Liver (tissue), 9 donors: Measurements from ENCODE around the gene CENPO. TPM values are rescaled to one million over a fixed set of nuclear protein-coding genes. Genes with fewer than 3 reads are reported as not detected.

ENCODE experiments used
- DNase-seq: peaks from one replicate; pipeline ENCODE4 v3.0.0-alpha.2; 2017; ENCODE audit warnings: low spot score
- H3K27ac ChIP-seq, 2 donors: one replicate each; pipeline ENCODE4 v1.7.0; 2013; ENCODE audit warnings: inconsistent platforms in 2 of 2, low read length in 2 of 2, control low read depth in 1 of 2, low read depth in 1 of 2, mild to moderate bottlenecking in 1 of 2
- H3K27me3 ChIP-seq, 4 donors: one replicate each; pipeline versions ENCODE4 v1.6.1 to v1.7.0; 2013; ENCODE audit warnings: low read length in 3 of 4, inconsistent platforms in 1 of 4, mild to moderate bottlenecking in 1 of 4, moderate library complexity in 1 of 4; ENCODE audit not compliant: control insufficient read depth in 4 of 4, insufficient read depth in 4 of 4
- H3K36me3 ChIP-seq, 4 donors: one replicate each; pipeline versions ENCODE4 v1.6.1 to v1.7.0; 2013; ENCODE audit warnings: low read length in 3 of 4, mild to moderate bottlenecking in 3 of 4, low read depth in 1 of 4, moderate library complexity in 1 of 4; ENCODE audit not compliant: control insufficient read depth in 4 of 4, insufficient read depth in 3 of 4
- H3K4me1 ChIP-seq, 4 donors: one replicate each; pipeline versions ENCODE4 v1.6.1 to v1.7.0; 2013; ENCODE audit warnings: low read length in 3 of 4, mild to moderate bottlenecking in 3 of 4, moderate library complexity in 1 of 4; ENCODE audit not compliant: control insufficient read depth in 4 of 4, insufficient read depth in 4 of 4
- H3K4me3 ChIP-seq, 3 donors: one replicate each; pipeline versions ENCODE4 v1.6.1 to v1.7.0; 2013; ENCODE audit warnings: low read length in 3 of 3, control low read depth in 1 of 3, low read depth in 1 of 3, mild to moderate bottlenecking in 1 of 3
- H3K9ac ChIP-seq, 2 donors: one replicate each; pipeline ENCODE4 v1.7.0; 2013; ENCODE audit warnings: low read length in 2 of 2, mild to moderate bottlenecking in 2 of 2, moderate library complexity in 2 of 2, control low read depth in 1 of 2, low read depth in 1 of 2
- H3K9me3 ChIP-seq, 4 donors: one replicate each; pipeline versions ENCODE4 v1.6.1 to v1.7.0; 2013; ENCODE audit warnings: low read length in 3 of 4; ENCODE audit not compliant: control insufficient read depth in 4 of 4
- CTCF ChIP-seq: fragments of 150-350 bp; IDR thresholded peaks from 2 replicates; pipeline ENCODE4 v1.5.1; 2017; ENCODE audit warnings: improper control_type of control experiment, low read depth, low read length; ENCODE audit not compliant: missing input control
- EGR1 ChIP-seq, 2 donors: IDR thresholded peaks; 2 replicates each; pipeline ENCODE4 v1.6.1; 2016 to 2018; ENCODE audit warnings: antibody characterized with exemption in 2 of 2, low read depth in 2 of 2
- FOXA1 ChIP-seq: IDR thresholded peaks from 2 replicates; pipeline ENCODE4 v1.6.1; 2016; ENCODE audit warnings: antibody characterized with exemption
- FOXA2 ChIP-seq: IDR thresholded peaks from 2 replicates; pipeline ENCODE4 v1.6.1; 2016; ENCODE audit warnings: antibody characterized with exemption
- GABPA ChIP-seq, 2 donors: IDR thresholded peaks in 1 of 2; conservative IDR thresholded peaks in 1 of 2; 2 replicates each; pipeline ENCODE4 v1.6.1; 2016; ENCODE audit warnings: antibody characterized with exemption in 2 of 2, mild to moderate bottlenecking in 1 of 2, moderate library complexity in 1 of 2
- HNF4A ChIP-seq, 2 donors: conservative IDR thresholded peaks; 2 replicates each; pipeline ENCODE4 v1.6.1; 2016; ENCODE audit warnings: antibody characterized with exemption in 2 of 2, mild to moderate bottlenecking in 2 of 2
- HNF4G ChIP-seq: IDR thresholded peaks from 2 replicates; pipeline ENCODE4 v1.6.1; 2016; ENCODE audit warnings: antibody characterized with exemption
- JUND ChIP-seq, 2 donors: IDR thresholded peaks; 2 replicates each; pipeline ENCODE4 v1.6.1; 2016; ENCODE audit warnings: antibody characterized with exemption in 2 of 2
- MAX ChIP-seq: IDR thresholded peaks from 2 replicates; pipeline ENCODE4 v1.6.1; 2016; ENCODE audit warnings: antibody characterized with exemption
- NR2F2 ChIP-seq: IDR thresholded peaks from 2 replicates; pipeline ENCODE4 v1.6.1; 2016; ENCODE audit warnings: antibody characterized with exemption
- RAD21 ChIP-seq, 2 donors: IDR thresholded peaks; 2 replicates each; pipeline ENCODE4 v1.6.1; 2016; ENCODE audit warnings: antibody characterized with exemption in 2 of 2, mild to moderate bottlenecking in 2 of 2
- REST ChIP-seq: IDR thresholded peaks from 2 replicates; pipeline ENCODE4 v1.6.1; 2016; ENCODE audit warnings: antibody characterized with exemption, mild to moderate bottlenecking
- RXRA ChIP-seq, 2 donors: IDR thresholded peaks; 2 replicates each; pipeline ENCODE4 v1.6.1; 2017 to 2018; ENCODE audit warnings: antibody characterized with exemption in 2 of 2, mild to moderate bottlenecking in 1 of 2
- SP1 ChIP-seq: IDR thresholded peaks from 2 replicates; pipeline ENCODE4 v1.6.1; 2018; ENCODE audit warnings: antibody characterized with exemption, mild to moderate bottlenecking
- TAF1 ChIP-seq: conservative IDR thresholded peaks from 2 replicates; pipeline ENCODE4 v1.6.1; 2016; ENCODE audit warnings: antibody characterized with exemption, mild to moderate bottlenecking
- YY1 ChIP-seq: IDR thresholded peaks from 2 replicates; pipeline ENCODE4 v1.6.1; 2016; ENCODE audit warnings: antibody characterized with exemption, mild to moderate bottlenecking
- ZBTB33 ChIP-seq: IDR thresholded peaks from 2 replicates; pipeline ENCODE4 v1.6.1; 2016; ENCODE audit warnings: antibody characterized with exemption
- WGBS: extraction: QIAGEN DNeasy Blood & Tissue Kit; methylation state at CpG from one replicate; pipeline ENCODE4 v1.1.7; 2013; 5-methylcytosine and 5-hydroxymethylcytosine counted together
- polyA plus RNA-seq, 2 donors: library from polyadenylated mRNA; stranded (reverse) in 1 of 2; unstranded in 1 of 2; fragments of 200-250 nt in 1 of 2; fragments of >200 nt in 1 of 2; fragmentation: Nextera tagmentation in 1 of 2; extraction: Ambion mirVana in 1 of 2; gene quantifications; one replicate each; pipeline versions ENCODE4 v1.2.1 to v1.2.3, GENCODE V29; 2013 to 2015
- total RNA-seq, 2 donors: library from RNA; depleted of rRNA; stranded (reverse); fragments of >200 nt; gene quantifications; one replicate each; pipeline ENCODE4 v1.2.3, GENCODE V29; 2014
- donor health status: healthy.
- donor health status: healthy.
- donor health status: healthy.
- donor health status: healthy.
- donor health status: healthy.

Gene CENPO
- total and polyA plus RNA-seq, 4 donors: 2.2 to 17.8 (median 3.2) TPM

GRCh38 chr2:24826773-24827145, 33.5 kb downstream of the CENPO start:
- no peak for DNase-seq
- Histone ChIP-seq H3K27me3 (no peaks in the 10 kb centered on the region), H3K4me1 (peaks cover 0 to 2% (median 0%) of the 10 kb centered on the region in 4 donors), H3K36me3 (peaks cover 0 to 2% (median 0%) of the 10 kb centered on the region in 4 donors), H3K4me3 (no peak overlapping the region), H3K9ac (no peak overlapping the region), H3K27ac (no peak overlapping the region), H3K9me3 (no peaks in the 10 kb centered on the region)
- 75% methylated on average over 5 of the region's 5 CpGs for WGBS
- TF ChIP-seq EGR1 (IDR thresholded peaks at IDR 0.05; ENCODE audit: low read depth in 2 of 2) (no peak), GABPA (IDR thresholded peaks at IDR 0.05 in 1 of 2, conservative IDR thresholded peaks at IDR 0.05 in 1 of 2) (no peak), HNF4G (no peak), REST (no peak), SP1 (no peak), JUND (IDR thresholded peaks at IDR 0.05) (no peak), NR2F2 (no peak), YY1 (no peak), RXRA (IDR thresholded peaks at IDR 0.05) (no peak), RAD21 (IDR thresholded peaks at IDR 0.05) (no peak), CTCF (no peak), ZBTB33 (no peak), FOXA2 (no peak), HNF4A (conservative IDR thresholded peaks at IDR 0.05) (no peak), FOXA1 (no peak), TAF1 (no peak), MAX (no peak)
